HL-60 (cell line): ENCODE data around the gene SYCE3.

Experiments used
- DNase-seq, 2 experiments: peaks; one replicate each; pipeline ENCODE4 v3.0.0-alpha.2; 2010 to 2020; ENCODE audit warnings: low read depth in 1 of 2, low spot score in 1 of 2
- H3K27ac ChIP-seq: fragments of 250-450 bp; sonication (Bioruptor Pico); replicated peaks from 2 replicates; pipeline ENCODE4 v1.5.1; 2020; ENCODE audit warnings: mild to moderate bottlenecking, moderate library complexity
- H3K27me3 ChIP-seq: fragments of 250-450 bp; sonication (Bioruptor Pico); 2 replicates; pipeline ENCODE4 v1.5.1; 2021; ENCODE audit warnings: mild to moderate bottlenecking, moderate library complexity; ENCODE audit not compliant: insufficient read depth, poor library complexity, severe bottlenecking
- H3K4me3 ChIP-seq: replicated peaks from 2 replicates; pipeline ENCODE4 v1.5.1; 2011; ENCODE audit warnings: mild to moderate bottlenecking, control low read depth, low read length; ENCODE audit not compliant: insufficient read depth
- CTCF ChIP-seq: IDR thresholded peaks from one replicate; pipeline ENCODE4 v1.5.1; 2011; ENCODE audit warnings: low read length, control low read depth, inconsistent platforms; ENCODE audit not compliant: insufficient read depth
- GABPA ChIP-seq: IDR thresholded peaks from 2 replicates; pipeline ENCODE4 v1.6.1; 2012; ENCODE audit warnings: low read depth
- POLR2AphosphoS5 ChIP-seq: IDR thresholded peaks from 2 replicates; pipeline ENCODE4 v1.6.1; 2012; ENCODE audit warnings: low read depth
- REST ChIP-seq: IDR thresholded peaks from 2 replicates; pipeline ENCODE4 v1.6.1; 2012; ENCODE audit warnings: low read depth; ENCODE audit not compliant: insufficient replicate concordance
- SPI1 ChIP-seq: IDR thresholded peaks from 2 replicates; pipeline ENCODE4 v1.6.1; 2012; ENCODE audit warnings: low read depth, mild to moderate bottlenecking, borderline replicate concordance

SYCE3 gene

GRCh38 chr22:50531962-50532674 lies 30.6 kb downstream of the SYCE3 start:
- no peak for TF ChIP-seq POLR2AphosphoS5
- TF ChIP-seq GABPA = no peak
- Histone ChIP-seq H3K4me3 (peak overlapping the region; percentile 58), H3K27me3 (no peaks in the 10 kb centered on the region), H3K27ac (peak overlapping the region; percentile 99)
- DNase-seq = peak in 1 of 2 experiments; percentile 47

- H3K27me3 ChIP-seq = no peaks in the 10 kb centered on the region
- DNase-seq = peak; percentile 70 to 78
Measured at GRCh38 chr22:50531546-50531961, 31.2 kb downstream of the SYCE3 start.

GRCh38 chr22:50530877-50531545 lies 31.7 kb downstream of the SYCE3 start:
- Histone ChIP-seq H3K4me3 (peak overlapping the region; percentile 58), H3K27me3 (no peaks in the 10 kb centered on the region), H3K27ac (peak overlapping the region; percentile 99)
- TF ChIP-seq POLR2AphosphoS5 (peak; percentile 83), CTCF (no peak)
- peak; percentile 86 to 93 for DNase-seq

More at GRCh38 chr22:50531546-50531961, 31.2 kb downstream of the SYCE3 start:
- TF ChIP-seq SPI1 (no peak), GABPA (no peak), REST (no peak), CTCF (no peak), POLR2AphosphoS5 (no peak)
- Histone ChIP-seq H3K4me3 (peak overlapping the region; percentile 58), H3K27ac (peak overlapping the region; percentile 99)

GRCh38 chr22:50530580-50530876 lies 32.2 kb downstream of the SYCE3 start:
- H3K4me3 ChIP-seq = peak overlapping the region; percentile 58
- no peak for TF ChIP-seq CTCF
- TF ChIP-seq REST = no peak
- no peak for TF ChIP-seq SPI1
- no peak; the same call in 1 of the 2 replicates for TF ChIP-seq POLR2AphosphoS5
- TF ChIP-seq GABPA = no peak
- peak overlapping the region; percentile 99 for H3K27ac ChIP-seq
- no peak for DNase-seq
- H3K27me3 ChIP-seq = no peaks in the 10 kb centered on the region
